Muscle layer of colon (tissue), 2 donors: ENCODE results near the gene UGT1A5.
"Not testable (repeated sequence)": the region's sequence is repeated elsewhere in the genome, so short reads cannot be mapped to it uniquely, and the experiment has no call there.

Source experiments
- H3K27ac ChIP-seq: one replicate; pipeline ENCODE4 v1.7.0; 2013; ENCODE audit warnings: low read depth, mild to moderate bottlenecking, low read length, moderate library complexity
- H3K27me3 ChIP-seq, 2 donors: one replicate each; pipeline ENCODE4 v1.7.0; 2013; ENCODE audit warnings: low read length in 2 of 2, mild to moderate bottlenecking in 2 of 2; ENCODE audit not compliant: insufficient read depth in 2 of 2, control insufficient read depth in 1 of 2
- H3K36me3 ChIP-seq: one replicate; pipeline ENCODE4 v1.7.0; 2013; ENCODE audit warnings: mild to moderate bottlenecking, low read length; ENCODE audit not compliant: insufficient read depth
- H3K4me1 ChIP-seq: one replicate; pipeline ENCODE4 v1.7.0; 2013; ENCODE audit warnings: mild to moderate bottlenecking, low read length; ENCODE audit not compliant: insufficient read depth
- H3K4me3 ChIP-seq, 2 donors: one replicate each; pipeline ENCODE4 v1.7.0; 2013; ENCODE audit warnings: low read length in 2 of 2, low read depth in 1 of 2, mild to moderate bottlenecking in 1 of 2, moderate library complexity in 1 of 2
- H3K9ac ChIP-seq: one replicate; pipeline ENCODE4 v1.7.0; 2013; ENCODE audit warnings: low read length
- H3K9me3 ChIP-seq: one replicate; pipeline ENCODE4 v1.7.0; 2013; ENCODE audit warnings: mild to moderate bottlenecking, low read length
- donor health status: abdominal sarcoma.
- donor health status: Adenocarcinoma of cecum.

The UGT1A5 gene

DNA sequence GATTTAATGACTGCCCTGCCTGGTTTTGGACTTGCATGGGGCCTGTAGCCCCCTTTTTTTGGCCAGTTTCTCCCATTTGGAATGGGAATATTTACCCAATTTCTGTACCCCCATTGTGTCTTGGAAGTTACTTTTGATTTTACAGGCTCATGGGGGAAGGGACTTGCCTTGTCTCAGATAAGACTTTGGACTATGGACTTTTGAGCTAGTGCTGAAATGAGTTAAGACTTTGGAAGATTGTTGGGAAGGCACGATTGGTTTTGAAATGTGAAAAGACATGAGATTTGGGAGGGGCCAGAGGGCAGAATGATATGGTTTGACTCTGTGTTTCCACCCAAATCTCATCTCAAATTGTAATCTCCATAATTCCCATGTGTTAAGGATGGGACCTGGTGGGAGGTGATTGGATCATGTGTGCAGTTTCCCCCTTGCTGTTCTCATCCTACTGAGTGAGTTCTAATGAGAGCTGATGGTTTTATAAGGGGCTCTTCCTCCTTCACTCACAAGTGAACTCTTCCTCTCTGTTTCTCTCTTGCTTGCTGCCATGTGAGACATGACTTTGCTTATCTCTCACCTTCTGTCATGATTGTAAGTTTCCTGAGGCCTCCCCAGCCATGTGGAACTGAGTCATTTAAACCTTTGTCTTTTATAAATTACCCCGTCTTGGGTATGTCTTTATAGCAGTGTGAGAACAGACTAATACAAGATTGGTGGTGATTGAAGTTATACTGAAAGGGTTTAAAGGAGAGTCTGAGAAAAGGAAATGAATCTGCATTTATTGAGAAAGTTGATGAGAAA is 38.7 kb downstream of the UGT1A5 start:
- H3K4me3 ChIP-seq, H3K27ac ChIP-seq, H3K9me3 ChIP-seq, H3K36me3 ChIP-seq, H3K9ac ChIP-seq, H3K27me3 ChIP-seq, H3K4me1 ChIP-seq: not testable (repeated sequence)

DNA sequence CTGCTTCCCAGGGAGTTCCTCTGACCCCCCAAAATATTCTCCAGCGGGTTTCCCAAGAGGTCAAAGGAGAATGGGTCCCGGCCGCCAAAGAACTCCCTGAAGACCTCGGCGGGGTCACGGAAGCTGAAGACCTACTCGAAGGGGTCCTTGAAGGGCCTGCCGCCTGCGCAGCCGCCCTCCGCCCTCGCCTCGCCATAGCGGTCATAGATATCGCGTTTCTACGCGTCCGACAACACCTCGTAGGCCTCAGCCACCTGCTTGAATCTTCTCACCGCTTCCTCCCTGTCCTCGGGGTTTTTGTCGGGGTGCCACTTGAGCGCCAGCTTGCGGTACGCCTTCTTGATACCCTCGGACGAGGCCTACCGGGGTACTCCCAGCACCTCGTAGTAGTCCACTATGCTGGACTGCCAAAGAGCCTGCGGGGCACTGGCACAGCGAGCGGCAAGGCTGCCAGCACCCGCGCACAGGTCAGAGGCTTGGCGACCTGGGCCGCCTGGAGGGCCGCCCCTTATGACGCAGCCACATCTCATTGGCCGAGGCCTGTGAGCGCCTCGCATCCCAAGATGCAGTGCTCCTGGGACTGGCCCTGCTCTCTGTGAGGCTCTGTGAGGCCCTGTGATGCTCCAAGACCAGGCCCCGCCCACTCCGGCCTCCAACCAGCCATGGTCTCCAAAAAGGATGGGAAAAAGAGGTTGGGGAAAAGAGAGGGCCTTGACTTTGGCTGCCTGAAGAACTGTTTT is 42.3 kb downstream of the UGT1A5 start:
- no peaks in the 10 kb centered on the region for H3K27me3 ChIP-seq
- no peaks in the 10 kb centered on the region for H3K9me3 ChIP-seq
- H3K36me3 ChIP-seq = no peaks in the 10 kb centered on the region
- no peak overlapping the region for H3K4me3 ChIP-seq
- H3K4me1 ChIP-seq = no peaks in the 10 kb centered on the region
- no peak overlapping the region for H3K27ac ChIP-seq
- no peak overlapping the region for H3K9ac ChIP-seq

GRCh38 chr2:233756429-233757081 is 43.8 kb downstream of the UGT1A5 start:
- no peaks in the 10 kb centered on the region for H3K4me1 ChIP-seq
- H3K27ac ChIP-seq = no peak overlapping the region
- no peaks in the 10 kb centered on the region for H3K27me3 ChIP-seq
- H3K9me3 ChIP-seq = no peaks in the 10 kb centered on the region
- no peak overlapping the region for H3K4me3 ChIP-seq
- H3K9ac ChIP-seq = no peak overlapping the region
- no peaks in the 10 kb centered on the region for H3K36me3 ChIP-seq

DNA sequence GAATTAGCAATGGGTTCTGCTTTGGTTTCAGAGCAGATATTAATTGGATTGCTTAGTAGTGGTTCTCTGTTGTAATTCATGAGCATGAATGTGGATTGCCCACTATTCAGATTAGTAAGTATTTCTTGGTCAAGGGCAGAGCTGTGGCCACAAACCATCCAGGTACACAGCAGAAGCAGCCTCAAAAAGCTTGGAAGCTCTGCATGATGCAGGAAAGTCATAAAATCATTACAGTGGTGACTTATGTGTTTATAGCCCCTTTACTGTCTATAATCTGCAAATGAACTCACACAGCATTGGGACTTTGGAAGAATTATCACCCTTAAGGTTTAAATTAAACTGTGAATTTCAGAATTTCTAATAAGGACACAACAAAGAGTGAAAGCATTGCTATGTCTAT is 45.4 kb downstream of the UGT1A5 start:
- no peak overlapping the region for H3K4me3 ChIP-seq
- no peaks in the 10 kb centered on the region for H3K4me1 ChIP-seq
- no peak overlapping the region for H3K27ac ChIP-seq
- no peaks in the 10 kb centered on the region for H3K27me3 ChIP-seq
- no peaks in the 10 kb centered on the region for H3K36me3 ChIP-seq
- no peaks in the 10 kb centered on the region for H3K9me3 ChIP-seq
- H3K9ac ChIP-seq = no peak overlapping the region

- Histone ChIP-seq H3K9ac (no peak overlapping the region), H3K36me3 (no peaks in the 10 kb centered on the region), H3K27me3 (no peaks in the 10 kb centered on the region), H3K4me1 (no peaks in the 10 kb centered on the region), H3K9me3 (no peaks in the 10 kb centered on the region), H3K4me3 (no peak overlapping the region), H3K27ac (no peak overlapping the region)
Measured at GRCh38 chr2:233758849-233759248, 46.1 kb downstream of the UGT1A5 start.

- no peak within 1 kb of the TSS for H3K9ac ChIP-seq
Measured at GRCh38 chr2:233760043-233760442, 47.3 kb downstream of the UGT1A5 start, which contains the start of gene UGT1A1. TSS of gene UGT1A1 (plus strand) at chr2:233760270. CDS start at chr2:233760288, 18 bp downstream.

GRCh38 chr2:233761040-233761769 is 48.5 kb downstream of the UGT1A5 start:
- Histone ChIP-seq H3K27me3 (no peaks in the 10 kb centered on the region), H3K36me3 (no peaks in the 10 kb centered on the region), H3K9ac (no peak overlapping the region), H3K4me1 (no peaks in the 10 kb centered on the region), H3K4me3 (no peak overlapping the region), H3K27ac (no peak overlapping the region), H3K9me3 (no peaks in the 10 kb centered on the region)

More at GRCh38 chr2:233760043-233760442, 47.3 kb downstream of the UGT1A5 start, which contains the start of gene UGT1A1:
- no peak within 1 kb of the TSS for H3K4me3 ChIP-seq
- no peaks in the 10 kb centered on the region for H3K4me1 ChIP-seq
- H3K9me3 ChIP-seq = no peaks in the 10 kb centered on the region
- H3K27me3 ChIP-seq = no peaks in the 10 kb centered on the region
- H3K36me3 ChIP-seq = no peaks in the 10 kb centered on the region
- no peak within 1 kb of the TSS for H3K27ac ChIP-seq

DNA sequence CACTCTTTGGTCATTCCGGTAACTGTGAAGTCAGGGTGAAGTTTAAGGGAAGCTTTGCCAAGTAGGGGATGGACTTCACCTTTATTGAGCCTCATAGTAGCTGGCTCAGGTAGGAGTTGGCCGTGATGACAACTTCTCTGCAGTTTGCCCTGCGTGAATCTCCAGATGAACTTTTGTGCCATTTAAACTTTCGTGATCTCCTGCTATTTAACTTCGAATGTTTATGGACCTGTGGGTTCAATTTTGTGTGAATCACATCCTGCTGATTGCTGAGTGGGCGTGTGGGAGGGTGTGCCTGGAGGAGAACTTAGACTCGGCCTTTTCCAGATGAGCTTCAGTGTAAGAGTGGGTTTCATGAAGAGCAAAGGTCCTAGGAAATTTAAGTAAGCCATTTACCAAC is 51.6 kb downstream of the UGT1A5 start:
- Histone ChIP-seq H3K27me3 (no peaks in the 10 kb centered on the region), H3K4me3 (no peak overlapping the region), H3K27ac (no peak overlapping the region), H3K36me3 (no peaks in the 10 kb centered on the region), H3K4me1 (no peaks in the 10 kb centered on the region), H3K9me3 (no peaks in the 10 kb centered on the region), H3K9ac (no peak overlapping the region)

- H3K4me3 ChIP-seq = no peak overlapping the region
- no peaks in the 10 kb centered on the region for H3K9me3 ChIP-seq
- H3K27ac ChIP-seq = no peak overlapping the region
- no peaks in the 10 kb centered on the region for H3K27me3 ChIP-seq
- H3K4me1 ChIP-seq = no peaks in the 10 kb centered on the region
- H3K9ac ChIP-seq = no peak overlapping the region
- no peaks in the 10 kb centered on the region for H3K36me3 ChIP-seq
Measured at GRCh38 chr2:233764761-233765160, 52.1 kb downstream of the UGT1A5 start.

DNA sequence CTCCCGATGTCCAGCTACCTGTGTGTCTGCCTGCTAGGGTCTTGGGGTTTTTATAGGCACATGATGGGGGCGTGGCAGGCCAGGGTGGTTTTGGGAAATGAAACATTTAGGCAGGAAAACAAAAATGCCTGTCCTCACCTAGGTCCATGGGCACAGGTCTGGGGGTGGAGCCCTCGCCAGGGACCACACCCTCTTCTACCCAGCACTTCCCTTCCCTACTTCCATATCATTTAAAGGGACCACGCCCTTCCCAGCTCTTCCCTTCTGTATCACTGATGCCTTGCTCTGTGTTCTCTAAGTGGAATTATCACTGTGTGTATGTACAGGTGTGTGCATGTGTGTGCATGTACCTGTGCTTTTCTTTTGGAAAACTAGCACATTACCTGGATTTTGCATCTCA is 53.7 kb downstream of the UGT1A5 start:
- Histone ChIP-seq H3K27me3 (no peaks in the 10 kb centered on the region), H3K4me3 (no peak overlapping the region), H3K4me1 (no peaks in the 10 kb centered on the region), H3K36me3 (no peaks in the 10 kb centered on the region), H3K27ac (no peak overlapping the region), H3K9me3 (no peaks in the 10 kb centered on the region), H3K9ac (no peak overlapping the region)

DNA sequence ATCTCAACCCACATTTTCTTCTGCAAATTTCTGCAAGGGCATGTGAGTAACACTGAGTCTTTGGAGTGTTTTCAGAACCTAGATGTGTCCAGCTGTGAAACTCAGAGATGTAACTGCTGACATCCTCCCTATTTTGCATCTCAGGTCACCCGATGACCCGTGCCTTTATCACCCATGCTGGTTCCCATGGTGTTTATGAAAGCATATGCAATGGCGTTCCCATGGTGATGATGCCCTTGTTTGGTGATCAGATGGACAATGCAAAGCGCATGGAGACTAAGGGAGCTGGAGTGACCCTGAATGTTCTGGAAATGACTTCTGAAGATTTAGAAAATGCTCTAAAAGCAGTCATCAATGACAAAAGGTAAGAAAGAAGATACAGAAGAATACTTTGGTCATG is 55.4 kb downstream of the UGT1A5 start:
- no peak overlapping the region for H3K9ac ChIP-seq
- H3K36me3 ChIP-seq = no peaks in the 10 kb centered on the region
- no peaks in the 10 kb centered on the region for H3K4me1 ChIP-seq
- no peaks in the 10 kb centered on the region for H3K27me3 ChIP-seq
- H3K4me3 ChIP-seq = no peak overlapping the region
- H3K27ac ChIP-seq = no peak overlapping the region
- no peaks in the 10 kb centered on the region for H3K9me3 ChIP-seq
